HepG2 (cell line): ENCODE measurements around the gene PHB1. TPM values are rescaled to one million over a fixed set of nuclear protein-coding genes. Genes with fewer than 3 reads are reported as not detected.

ENCODE experiments used
- ATAC-seq: fragments of 200-7000 bp; cut with Tn5 transposase; 3 replicates; pipeline ENCODE4 v1.9.1; 2020; ENCODE audit warnings: mild to moderate bottlenecking, moderate library complexity
- BruUV-seq: library from RNA; stranded (reverse); fragments of 400-500 nt; replicated peaks from 2 replicates; lab custom pipeline; 2021; lab: Mats Ljungman, UMichigan
- CTCF ChIA-PET: fragments of 300-600 bp; formaldehyde crosslinking; extraction: SDS; loops from one replicate; lab custom pipeline; 2021; ENCODE audit warnings: low total read pairs, inconsistent platforms, low intra/inter-chr PET ratio; lab: Yijun Ruan, JAX
- POLR2A ChIA-PET: fragments of 350-600 bp; sonication (Branson Sonifier 250); formaldehyde crosslinking; loops from one replicate; lab custom pipeline; 2020; ENCODE audit warnings: antibody characterized with exemption, inconsistent platforms; lab: Yijun Ruan, JAX
- DNase-seq: peaks from one replicate; pipeline ENCODE4 v3.0.0-alpha.2; 2015; ENCODE audit warnings: low spot score
- FAIRE-seq: peaks from 3 replicates; lab custom pipeline; 2011; peaks lifted over from hg19 to GRCh38; lab: Jason Lieb, UNC
- H2AFZ ChIP-seq: one replicate; pipeline ENCODE4 v1.6.1; 2011; ENCODE audit warnings: low read length, inconsistent platforms
- H3K27ac ChIP-seq: fragments of 300-600 bp; 3 replicates; pipeline ENCODE4 v1.8.0; 2011; ENCODE audit warnings: mixed run types, mild to moderate bottlenecking, mixed read lengths, low read length, inconsistent platforms; ENCODE audit not compliant: insufficient read depth; ENCODE audit errors: extremely low read length
- H3K27me3 ChIP-seq, 2 experiments: fragments of 200-600 bp in 1 of 2; 2 replicates in 1 of 2; 3 replicates in 1 of 2; pipeline versions ENCODE4 v1.6.0 to v1.8.0; 2011; ENCODE audit warnings: low read length in 2 of 2, mild to moderate bottlenecking in 2 of 2, moderate library complexity in 2 of 2, inconsistent platforms in 1 of 2; ENCODE audit not compliant: insufficient read depth in 2 of 2, control insufficient read depth in 1 of 2
- H3K36me3 ChIP-seq, 2 experiments: fragments of 200-600 bp in 1 of 2; replicated peaks in 1 of 2; 2 replicates in 1 of 2; 3 replicates in 1 of 2; pipeline versions ENCODE4 v1.5.1 to v1.8.0; 2011; ENCODE audit warnings: low read length in 2 of 2, inconsistent platforms in 1 of 2; ENCODE audit not compliant: insufficient read depth in 2 of 2, control insufficient read depth in 1 of 2
- H3K4me1 ChIP-seq: 2 replicates; pipeline ENCODE4 v1.5.1; 2012; ENCODE audit warnings: low read length, inconsistent platforms; ENCODE audit not compliant: insufficient read depth
- H3K4me2 ChIP-seq: 2 replicates; pipeline ENCODE4 v1.6.0; 2011; ENCODE audit warnings: low read depth, low read length, inconsistent platforms
- H3K4me3 ChIP-seq, 3 experiments: fragments of 200-600 bp in 1 of 3; sonication (generic), shearing (Covaris generic) in 1 of 3; replicated peaks in 1 of 3; 2 replicates each; pipeline ENCODE4 v1.5.1; 2011 to 2016; ENCODE audit warnings: low read length in 3 of 3, inconsistent platforms in 2 of 3, low read depth in 2 of 3, mild to moderate bottlenecking in 2 of 3, control low read depth in 1 of 3, mixed read lengths in 1 of 3; ENCODE audit not compliant: insufficient read depth in 1 of 3
- H3K79me2 ChIP-seq: one replicate; pipeline ENCODE4 v1.6.1; 2011; ENCODE audit warnings: low read length, inconsistent platforms; ENCODE audit not compliant: insufficient read depth
- H3K9ac ChIP-seq: 2 replicates; pipeline ENCODE4 v1.6.0; 2011; ENCODE audit warnings: mild to moderate bottlenecking, low read depth, low read length, inconsistent platforms; ENCODE audit not compliant: insufficient read depth
- H3K9me3 ChIP-seq: 2 replicates; pipeline ENCODE4 v1.5.1; 2012; ENCODE audit warnings: mild to moderate bottlenecking, low read length
- H4K20me1 ChIP-seq: 2 replicates; pipeline ENCODE4 v1.6.0; 2011; ENCODE audit warnings: inconsistent platforms, mild to moderate bottlenecking, low read length, moderate library complexity; ENCODE audit not compliant: insufficient read depth
- FLYWCH1 ChIP-seq: sonication (generic); formaldehyde crosslinking; IDR thresholded peaks from 2 replicates; pipeline ENCODE4 v1.8.1; 2023; ENCODE audit warnings: mild to moderate bottlenecking, missing genetic modification reagents
- HOMEZ ChIP-seq: IDR thresholded peaks from 2 replicates; pipeline ENCODE4 v1.6.1; 2016; ENCODE audit warnings: low read depth
- HOXD1 ChIP-seq: sonication (generic); formaldehyde crosslinking; IDR thresholded peaks from 2 replicates; pipeline ENCODE4 v1.5.0; 2020; ENCODE audit warnings: missing genetic modification reagents
- MXD1 ChIP-seq: sonication (generic); formaldehyde crosslinking; IDR thresholded peaks from 2 replicates; pipeline ENCODE4 v1.4.0; 2020; ENCODE audit warnings: mild to moderate bottlenecking, missing genetic modification reagents
- NRL ChIP-seq: sonication (generic); formaldehyde crosslinking; IDR thresholded peaks from 2 replicates; pipeline ENCODE4 v1.5.0; 2020; ENCODE audit warnings: missing genetic modification reagents, mild to moderate bottlenecking, moderate library complexity, borderline replicate concordance
- SIX1 ChIP-seq: sonication (generic); formaldehyde crosslinking; IDR thresholded peaks from 2 replicates; pipeline ENCODE4 v1.4.0; 2020; ENCODE audit warnings: missing genetic modification reagents, borderline replicate concordance
- SP1 ChIP-seq, 2 experiments: fragments of 450-650 bp in 1 of 2; sonication (generic) in 1 of 2; formaldehyde crosslinking in 1 of 2; IDR thresholded peaks; 2 replicates each; pipeline versions ENCODE4 v1.4.0 to v1.6.1; 2016 to 2020; ENCODE audit warnings: missing genetic modification reagents in 1 of 2
- ZNF329 ChIP-seq: sonication (generic); formaldehyde crosslinking; IDR thresholded peaks from 2 replicates; pipeline ENCODE4 v1.9.0; 2021; ENCODE audit warnings: low read depth, mild to moderate bottlenecking, missing genetic modification reagents
- ZNF367 ChIP-seq: sonication (generic); formaldehyde crosslinking; IDR thresholded peaks from 2 replicates; pipeline ENCODE4 v1.4.0; 2020; ENCODE audit warnings: missing genetic modification reagents, borderline replicate concordance
- WGBS: methylation state at CpG from one replicate; pipeline ENCODE4 v1.1.6; 2017; ENCODE audit warnings: low lambda C conversion rate; 5-methylcytosine and 5-hydroxymethylcytosine counted together
- in situ Hi-C: cut with HindIII; loops from 2 replicates; pipeline ENCODE4 v1.10.0; 2017; ENCODE audit warnings: low pct_unique_long_range_greater_than_20kb; ENCODE audit not compliant: extremely low pct_ligation_motif_present
- intact Hi-C: fragments of 100-400 bp; cut with micrococcal nuclease; formaldehyde crosslinking; loops from one replicate; pipeline ENCODE4 v1.10.0; 2022; ENCODE audit not compliant: unreplicated experiment
- polyA plus RNA-seq, 8 experiments: library from polyadenylated mRNA; depleted of rRNA in 3 of 8; stranded (reverse) in 7 of 8; unstranded in 1 of 8; fragments of >200 nt; fragmentation: Illumina TruSeq in 4 of 8; extraction: Trizol in 4 of 8; gene quantifications; 2 replicates each; pipeline versions ENCODE4 v1.2.1 to v1.2.3, GENCODE V29; 2011 to 2016; ENCODE audit warnings: low read depth in 4 of 8, missing spikeins in 1 of 8, mixed read lengths in 1 of 8; ENCODE audit not compliant: insufficient read depth in 1 of 8
- total RNA-seq, 5 experiments: library from RNA; depleted of rRNA; stranded (reverse); fragments of >200 nt; fragmentation: Illumina TruSeq; extraction: Trizol; gene quantifications; 2 replicates each; pipeline ENCODE4 v1.2.3, GENCODE V29; 2016; ENCODE audit warnings: low read depth in 1 of 5

PHB1 gene
- total and polyA plus RNA-seq, 2 of the 13 experiments (the other 11 are each of a cell fraction or from before 2014, with no cell fraction given) = 515 to 688 TPM

GRCh38 chr17:49414622-49415350 lies at the start of gene PHB1 (continued):
- peak; percentile 87 for TF ChIP-seq MXD1
- TF ChIP-seq SP1 (IDR thresholded peaks at IDR 0.05) = no peak
- peak; percentile 95 for TF ChIP-seq SP1 (CRISPR knock-in tag; IDR thresholded peaks at IDR 0.05)
- peak; percentile 21; the same call in 1 of the 2 replicates for TF ChIP-seq NRL (CRISPR knock-in tag)

- H2AFZ ChIP-seq = no peak overlapping the region
- no peak overlapping the region for H3K27ac ChIP-seq
- POLR2A ChIA-PET = no interaction called here
- no peaks in the 10 kb centered on the region for H4K20me1 ChIP-seq
- no TSS peak for BruUV-seq
- in situ Hi-C loops = no loop called here
- H3K79me2 ChIP-seq = no peaks in the 10 kb centered on the region
- no peaks in the 10 kb centered on the region for H3K36me3 ChIP-seq
- 0% methylated on average over 2 of the region's 2 CpGs for WGBS
- no peak for DNase-seq
- intact Hi-C loops = no loop called here
- H3K4me3 ChIP-seq = no peak overlapping the region
- FAIRE-seq = no peak
- CTCF ChIA-PET = no interaction called here
- TF ChIP-seq ZNF367 (CRISPR knock-in tag) = no peak
- TF ChIP-seq HOXD1 (CRISPR knock-in tag) = no peak
- no peak for TF ChIP-seq HOMEZ (CRISPR knock-in tag)
- TF ChIP-seq FLYWCH1 (CRISPR knock-in tag) = no peak
- TF ChIP-seq SIX1 = no peak
- no peak for TF ChIP-seq ZNF329
- TF ChIP-seq, all 625 proteins: peak for 0
- Histone ChIP-seq H3K4me1 (peaks cover 10% of the 10 kb centered on the region), H3K4me2 (no peak overlapping the region), H3K9me3 (peaks cover 8% of the 10 kb centered on the region; the same call in 1 of the 2 replicates), H3K9ac (no peak overlapping the region), H3K27me3 (peaks cover 11 to 81% of the 10 kb centered on the region in 2 experiments)
- ATAC-seq = no peak
Measured at GRCh38 chr17:49464049-49464448, 49.4 kb upstream of the PHB1 start.
